K562 (cell line): ENCODE data around the gene TRAPPC12.

ENCODE experiments used
- BMI1 ChIP-seq: fragments of 150-350 bp; IDR thresholded peaks from 2 replicates; pipeline ENCODE4 v1.6.1; 2014; ENCODE audit warnings: low read length
- CC2D1A ChIP-seq: fragments of 450-650 bp; IDR thresholded peaks from 2 replicates; pipeline ENCODE4 v1.6.1; 2017; ENCODE audit warnings: mild to moderate bottlenecking
- E2F6 ChIP-seq, 2 experiments: IDR thresholded peaks; 2 replicates each; pipeline ENCODE4 v1.6.1; 2011; ENCODE audit warnings: borderline replicate concordance in 1 of 2, control low read depth in 1 of 2, low read depth in 1 of 2, low read length in 1 of 2, mild to moderate bottlenecking in 1 of 2, mixed read lengths in 1 of 2, moderate library complexity in 1 of 2; ENCODE audit not compliant: insufficient read depth in 1 of 2, insufficient read length in 1 of 2, poor library complexity in 1 of 2, severe bottlenecking in 1 of 2; ENCODE audit errors: extremely low read depth in 1 of 2
- ILF3 ChIP-seq: fragments of 450-650 bp; IDR thresholded peaks from 2 replicates; pipeline ENCODE4 v1.6.1; 2018; ENCODE audit warnings: antibody characterized with exemption, mild to moderate bottlenecking, moderate library complexity, borderline replicate concordance
- IRF1 ChIP-seq: sonication (generic); formaldehyde crosslinking; IDR thresholded peaks from 2 replicates; pipeline ENCODE4 v1.8.0; 2022; ENCODE audit warnings: missing genetic modification reagents, mild to moderate bottlenecking, borderline replicate concordance
- MTA3 ChIP-seq: fragments of 450-650 bp; formaldehyde crosslinking; IDR thresholded peaks from 2 replicates; pipeline ENCODE4 v1.6.1; 2017; ENCODE audit warnings: mild to moderate bottlenecking, borderline replicate concordance
- POLR2A ChIP-seq: fragments of 450-650 bp; conservative IDR thresholded peaks from 2 replicates; pipeline ENCODE4 v1.6.1; 2016
- POLR2AphosphoS5 ChIP-seq: IDR thresholded peaks from 2 replicates; pipeline ENCODE4 v1.6.1; 2011; ENCODE audit warnings: mild to moderate bottlenecking, low read depth, low read length, moderate library complexity; ENCODE audit not compliant: control insufficient read depth, insufficient read depth
- PRMT5 ChIP-seq: sonication (generic); formaldehyde crosslinking; IDR thresholded peaks from 2 replicates; pipeline ENCODE4 v1.5.0; 2020; ENCODE audit warnings: missing genetic modification reagents
- SAP30 ChIP-seq: fragments of 200-600 bp; sonication (generic); IDR thresholded peaks from 2 replicates; pipeline ENCODE4 v1.6.1; 2012; ENCODE audit warnings: borderline replicate concordance, low read depth, mild to moderate bottlenecking, moderate library complexity, low read length, control low read depth, inconsistent platforms; ENCODE audit not compliant: insufficient read depth, poor library complexity, severe bottlenecking
- SOX6 ChIP-seq: fragments of 450-650 bp; IDR thresholded peaks from 2 replicates; pipeline ENCODE4 v1.6.1; 2014; ENCODE audit warnings: mild to moderate bottlenecking
- ZNF445 ChIP-seq: fragments of 250-450 bp; sonication (Bioruptor Pico); IDR thresholded peaks from 2 replicates; pipeline ENCODE4 v1.4.0; 2020; ENCODE audit warnings: low read depth, mild to moderate bottlenecking, moderate library complexity
- TF ChIP-seq, protein P1 (sequence below), 3 experiments: IDR thresholded peaks in 2 of 3; conservative IDR thresholded peaks in 1 of 3; 2 replicates each; pipeline ENCODE4 v1.5.1; 2011 to 2012; ENCODE audit warnings: low read length in 3 of 3, mild to moderate bottlenecking in 3 of 3, control low read depth in 2 of 3, improper control_type of control experiment in 1 of 3, inconsistent platforms in 1 of 3, low read depth in 1 of 3, mixed read lengths in 1 of 3, moderate library complexity in 1 of 3; ENCODE audit not compliant: insufficient read depth in 2 of 3

GRCh38 chr2:3469486-3469885 is 90.0 kb downstream of the TRAPPC12 start:
- TF ChIP-seq, protein P1, sequence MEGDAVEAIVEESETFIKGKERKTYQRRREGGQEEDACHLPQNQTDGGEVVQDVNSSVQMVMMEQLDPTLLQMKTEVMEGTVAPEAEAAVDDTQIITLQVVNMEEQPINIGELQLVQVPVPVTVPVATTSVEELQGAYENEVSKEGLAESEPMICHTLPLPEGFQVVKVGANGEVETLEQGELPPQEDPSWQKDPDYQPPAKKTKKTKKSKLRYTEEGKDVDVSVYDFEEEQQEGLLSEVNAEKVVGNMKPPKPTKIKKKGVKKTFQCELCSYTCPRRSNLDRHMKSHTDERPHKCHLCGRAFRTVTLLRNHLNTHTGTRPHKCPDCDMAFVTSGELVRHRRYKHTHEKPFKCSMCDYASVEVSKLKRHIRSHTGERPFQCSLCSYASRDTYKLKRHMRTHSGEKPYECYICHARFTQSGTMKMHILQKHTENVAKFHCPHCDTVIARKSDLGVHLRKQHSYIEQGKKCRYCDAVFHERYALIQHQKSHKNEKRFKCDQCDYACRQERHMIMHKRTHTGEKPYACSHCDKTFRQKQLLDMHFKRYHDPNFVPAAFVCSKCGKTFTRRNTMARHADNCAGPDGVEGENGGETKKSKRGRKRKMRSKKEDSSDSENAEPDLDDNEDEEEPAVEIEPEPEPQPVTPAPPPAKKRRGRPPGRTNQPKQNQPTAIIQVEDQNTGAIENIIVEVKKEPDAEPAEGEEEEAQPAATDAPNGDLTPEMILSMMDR (IDR thresholded peaks at IDR 0.05 in 2 of 3, conservative IDR thresholded peaks at IDR 0.05 in 1 of 3; ENCODE audit: insufficient read depth in 2 of 3, low read depth in 1 of 3, low read length in 3 of 3), result no peak
- TF ChIP-seq ILF3 (no peak), SAP30 (no peak), ZNF445 (no peak), MTA3 (no peak), CC2D1A (no peak), POLR2AphosphoS5 (no peak), BMI1 (no peak), SOX6 (no peak), E2F6 (IDR thresholded peaks at IDR 0.05; ENCODE audit: borderline replicate concordance in 1 of 2, extremely low read depth in 1 of 2, insufficient read depth in 1 of 2, insufficient read length in 1 of 2, low read depth in 1 of 2, low read length in 1 of 2, poor library complexity in 1 of 2, severe bottlenecking in 1 of 2) (no peak), POLR2A (no peak), IRF1 (CRISPR knock-in tag) (no peak), PRMT5 (CRISPR knock-in tag) (no peak)
